HG03432 (cell line): ENCODE measurements around the gene HARBI1.

ENCODE experiments used
- ATAC-seq: cut with Tn5 transposase; IDR thresholded peaks from one replicate; pipeline ENCODE4 v1.9.1; 2021; ENCODE audit warnings: mild to moderate bottlenecking, moderate library complexity; ENCODE audit not compliant: unreplicated experiment

HARBI1 gene

GRCh38 chr11:46555267-46556054 lies 61.6 kb downstream of the HARBI1 start:
- ATAC-seq: peak; percentile 60

- ATAC-seq: peak; percentile 18
Observed at GRCh38 chr11:46554213-46555147, 62.5 kb downstream of the HARBI1 start.

GRCh38 chr11:46553814-46554212 lies 63.2 kb downstream of the HARBI1 start:
- no peak for ATAC-seq
